GM19025 (cell line): Measurements from ENCODE around the gene PPDPF.
"Not testable (repeated sequence)": the region's sequence is repeated elsewhere in the genome, so short reads cannot be mapped to it uniquely, and the experiment has no call there.

Source experiments
- ATAC-seq: cut with Tn5 transposase; IDR thresholded peaks from one replicate; pipeline ENCODE4 v1.9.1; 2021; ENCODE audit warnings: mild to moderate bottlenecking, low read depth, moderate library complexity; ENCODE audit not compliant: unreplicated experiment

Gene PPDPF

DNA sequence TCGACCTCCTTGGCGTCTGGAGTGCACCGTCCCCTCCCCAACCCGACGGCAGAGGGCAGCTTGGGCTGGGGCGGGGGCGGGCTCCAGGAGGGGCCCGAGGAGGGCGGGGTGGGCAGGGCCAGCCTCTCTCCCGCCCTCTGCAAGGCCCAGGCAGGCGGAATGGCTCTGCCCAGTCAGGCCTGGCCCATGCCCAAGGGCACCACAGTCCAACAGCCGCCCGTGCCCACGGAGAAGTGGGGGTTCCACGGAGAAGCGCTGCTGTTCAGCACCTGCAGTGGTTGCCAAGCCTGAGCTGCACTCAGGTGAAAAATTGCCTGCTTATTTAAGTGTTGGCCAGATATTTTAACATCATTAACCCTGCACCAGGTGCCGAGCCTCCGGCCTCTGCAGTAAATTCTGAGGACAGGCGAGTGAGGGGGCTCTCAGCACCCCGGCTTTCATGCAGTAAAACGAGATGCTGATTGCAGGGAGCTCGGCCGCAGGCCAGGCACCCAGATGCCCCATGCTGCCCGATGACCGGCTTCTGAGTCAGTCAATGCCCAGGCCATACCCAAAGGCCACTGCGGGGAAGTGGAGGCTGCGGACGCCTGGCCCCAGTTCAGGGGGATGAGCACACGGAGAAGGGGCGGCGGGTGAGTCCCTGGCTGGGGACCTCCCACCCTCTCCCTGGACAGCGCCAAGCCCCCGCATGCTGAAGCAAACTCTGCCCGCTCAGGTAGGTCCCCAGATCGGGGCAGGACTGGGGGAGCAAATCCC, 27.3 kb downstream of the PPDPF start, which contains the start of gene SRMS:
SRMS (minus strand) TSS at position 25 of the 756 bp plus-strand sequence. CDS start 286 bp downstream, outside the sequence.
- no peak for ATAC-seq

DNA sequence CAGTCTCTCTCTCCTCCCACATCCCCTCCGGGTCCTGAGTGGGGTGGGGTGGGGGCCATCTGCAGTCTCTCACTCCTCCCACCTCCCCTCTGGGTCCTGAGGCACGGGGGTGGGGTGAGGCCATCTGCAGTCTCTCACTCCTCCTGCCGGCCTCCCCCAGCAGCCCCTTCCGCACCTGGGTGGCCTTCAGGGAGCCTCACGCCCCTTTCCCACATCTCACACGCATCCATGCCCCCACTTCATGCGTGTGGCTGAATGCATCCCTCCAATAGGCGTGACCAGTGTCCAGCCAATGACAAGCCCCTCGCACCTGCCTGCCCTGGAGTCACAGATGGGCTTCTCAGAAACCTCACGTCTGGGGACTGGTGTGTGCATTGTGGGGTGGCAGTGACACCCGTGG, 28.0 kb downstream of the PPDPF start:
- no peak for ATAC-seq

DNA sequence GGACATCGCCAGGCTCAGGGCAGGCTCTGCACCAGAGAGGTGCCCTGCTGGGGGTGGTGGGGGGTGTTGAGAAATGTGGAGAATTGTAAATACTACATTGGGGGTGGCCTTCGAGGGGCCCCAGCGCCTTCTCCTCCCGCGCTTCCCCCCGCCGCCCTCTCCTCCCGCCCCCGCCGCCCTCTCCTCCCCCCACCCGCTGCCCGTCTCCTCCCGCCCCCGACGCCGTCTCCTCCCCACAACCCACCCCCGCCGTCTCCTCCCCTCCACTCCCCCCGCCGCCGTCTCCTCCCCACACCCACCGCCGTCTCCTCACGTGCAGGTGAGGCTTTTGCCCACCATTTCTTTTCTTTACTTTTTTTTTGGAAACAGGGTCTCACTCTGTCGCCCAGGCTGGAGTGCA, 28.5 kb downstream of the PPDPF start:
- no peak for ATAC-seq

DNA sequence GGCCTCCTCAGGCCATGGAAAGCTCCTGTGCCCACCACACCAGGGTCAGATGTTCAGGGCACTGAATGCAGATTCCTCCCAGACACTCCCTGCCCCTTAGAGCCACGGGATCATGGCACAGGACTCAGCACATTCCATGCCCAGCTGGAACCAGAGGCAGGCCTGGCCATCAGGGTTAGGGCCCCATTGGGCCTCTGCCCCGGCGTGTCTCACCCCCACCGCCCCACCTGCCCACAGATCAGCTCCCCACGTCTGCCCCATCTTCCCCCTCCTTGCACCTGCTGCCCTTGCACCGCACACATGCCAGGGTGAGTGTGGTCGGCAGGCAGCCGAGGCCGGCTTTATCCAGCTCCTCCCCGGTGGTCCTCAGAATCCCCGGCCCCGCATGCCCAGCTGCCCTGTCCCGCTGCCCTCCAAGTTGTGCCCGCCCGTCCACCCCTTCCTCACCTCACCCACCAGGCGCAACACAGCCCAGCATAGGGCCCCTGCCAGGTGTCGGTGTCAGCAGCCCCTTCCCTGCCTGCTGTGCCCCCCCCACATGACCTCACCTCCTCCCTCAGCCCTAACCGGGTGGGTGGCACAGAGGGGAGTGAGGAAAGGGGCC, 29.2 kb downstream of the PPDPF start:
- no peak for ATAC-seq

DNA sequence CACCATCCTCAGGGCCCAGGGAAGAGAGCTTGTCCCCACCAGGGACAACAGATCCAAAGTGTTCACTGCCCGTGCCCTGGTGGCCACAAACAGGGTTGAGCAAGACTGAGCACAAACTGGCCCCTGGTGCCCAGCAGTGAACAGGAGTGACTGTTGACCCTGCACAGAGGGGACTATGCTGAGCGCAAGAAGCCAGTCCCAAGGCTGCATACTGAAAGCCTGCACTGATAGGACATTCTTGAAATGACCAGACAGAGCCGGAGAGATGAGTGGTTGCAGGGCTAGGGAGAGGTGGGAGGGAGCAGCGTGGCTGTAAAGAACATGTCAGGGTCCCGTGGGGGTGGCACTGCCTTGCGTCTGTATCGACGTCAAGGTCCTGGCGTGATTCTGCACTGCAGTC, 30.5 kb downstream of the PPDPF start:
- ATAC-seq = no peak

DNA sequence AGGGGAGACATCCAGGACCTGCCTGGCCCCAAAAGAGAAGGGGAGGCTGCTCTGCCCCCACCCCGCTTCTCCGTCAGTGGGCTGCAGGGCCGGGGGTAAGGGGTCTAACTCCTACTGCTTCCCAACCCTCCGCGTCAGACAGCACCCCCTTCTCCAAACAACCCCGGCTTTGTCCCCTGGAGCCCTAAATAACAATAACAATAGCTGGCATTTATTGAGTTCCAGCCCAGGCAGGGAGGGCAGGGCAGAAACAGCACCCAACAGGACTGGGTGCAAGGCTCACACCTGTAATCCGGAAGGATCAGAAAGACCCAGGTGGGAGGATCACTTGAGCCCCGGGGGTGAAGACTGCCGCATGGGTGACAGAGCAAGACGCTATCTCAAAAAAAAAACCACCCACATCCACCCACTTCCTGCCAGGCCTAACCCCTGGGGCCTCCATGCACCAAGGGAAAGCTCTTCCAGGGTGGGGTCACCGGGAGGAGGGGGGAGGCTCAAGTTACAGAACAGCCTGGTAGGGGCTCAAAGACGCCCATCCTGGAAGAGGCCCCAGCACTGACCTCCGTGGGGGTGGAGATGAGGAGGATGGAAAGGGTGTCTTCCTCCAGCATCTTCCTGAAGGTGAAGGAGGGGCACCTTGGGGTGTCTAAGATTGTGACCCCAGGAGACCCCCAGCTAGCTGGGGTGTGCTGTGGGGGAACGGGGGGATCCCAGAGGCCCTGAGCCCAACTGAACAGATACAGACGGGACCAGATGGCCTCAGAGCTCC, 32.1 kb downstream of the PPDPF start:
- no peak for ATAC-seq

DNA sequence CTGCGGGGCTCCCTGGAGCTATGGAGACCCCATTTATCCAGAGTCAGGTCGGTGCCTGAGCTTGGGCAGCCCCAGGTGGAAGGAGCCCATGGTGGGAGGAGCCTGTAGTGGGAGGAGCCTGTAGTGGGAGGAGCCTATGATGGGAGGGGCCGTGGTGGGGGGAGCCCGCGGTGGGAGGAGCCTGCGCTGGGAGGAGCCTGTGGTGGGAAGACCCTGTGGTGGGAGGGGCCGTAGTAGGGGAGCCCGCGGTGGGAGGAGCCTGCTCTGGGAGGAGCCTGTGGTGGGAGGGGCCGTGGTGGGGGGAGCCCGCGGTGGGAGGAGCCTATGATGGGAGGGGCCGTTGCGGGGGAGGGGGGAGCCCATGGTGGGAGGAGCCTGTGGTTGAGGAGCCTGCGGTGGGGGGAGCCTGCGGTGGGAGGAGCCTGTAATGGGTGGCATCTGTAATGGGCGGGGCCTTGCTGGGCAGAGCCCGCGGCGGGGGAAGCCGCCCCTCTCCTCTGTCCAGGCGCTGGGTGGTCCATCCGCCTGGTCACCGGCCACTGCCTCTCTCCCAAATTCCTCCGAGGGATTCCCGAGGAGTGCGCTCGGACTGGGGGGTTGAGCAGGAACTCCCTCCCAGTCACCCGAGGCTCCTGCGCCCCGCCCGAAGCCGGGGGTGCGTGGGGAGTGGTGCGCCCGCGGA, 32.8 kb downstream of the PPDPF start:
- no peak for ATAC-seq

DNA sequence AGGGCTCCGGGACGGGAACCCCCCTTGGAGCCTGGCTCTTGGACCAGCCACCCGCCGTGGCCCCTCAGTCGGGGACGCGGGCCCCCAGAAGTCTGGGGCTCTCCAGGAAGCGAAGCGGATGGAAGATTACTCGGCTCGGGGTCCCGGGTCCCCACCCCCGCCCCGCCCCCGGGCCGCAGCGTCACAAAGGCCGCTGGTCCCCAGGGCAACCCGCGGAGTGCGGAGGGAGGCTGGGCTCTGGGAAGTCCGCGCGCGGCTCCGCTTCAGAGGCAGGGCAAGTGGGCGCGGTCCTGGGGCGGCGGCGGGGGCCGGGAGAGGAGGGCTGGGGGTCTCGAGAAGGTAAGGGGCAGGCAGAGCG, 33.3 kb downstream of the PPDPF start, which contains the start of gene FNDC11:
FNDC11 (plus strand) TSS at position 227 of the 358 bp plus-strand sequence. CDS start 1,505 bp downstream, outside the sequence.
- no peak for ATAC-seq

DNA sequence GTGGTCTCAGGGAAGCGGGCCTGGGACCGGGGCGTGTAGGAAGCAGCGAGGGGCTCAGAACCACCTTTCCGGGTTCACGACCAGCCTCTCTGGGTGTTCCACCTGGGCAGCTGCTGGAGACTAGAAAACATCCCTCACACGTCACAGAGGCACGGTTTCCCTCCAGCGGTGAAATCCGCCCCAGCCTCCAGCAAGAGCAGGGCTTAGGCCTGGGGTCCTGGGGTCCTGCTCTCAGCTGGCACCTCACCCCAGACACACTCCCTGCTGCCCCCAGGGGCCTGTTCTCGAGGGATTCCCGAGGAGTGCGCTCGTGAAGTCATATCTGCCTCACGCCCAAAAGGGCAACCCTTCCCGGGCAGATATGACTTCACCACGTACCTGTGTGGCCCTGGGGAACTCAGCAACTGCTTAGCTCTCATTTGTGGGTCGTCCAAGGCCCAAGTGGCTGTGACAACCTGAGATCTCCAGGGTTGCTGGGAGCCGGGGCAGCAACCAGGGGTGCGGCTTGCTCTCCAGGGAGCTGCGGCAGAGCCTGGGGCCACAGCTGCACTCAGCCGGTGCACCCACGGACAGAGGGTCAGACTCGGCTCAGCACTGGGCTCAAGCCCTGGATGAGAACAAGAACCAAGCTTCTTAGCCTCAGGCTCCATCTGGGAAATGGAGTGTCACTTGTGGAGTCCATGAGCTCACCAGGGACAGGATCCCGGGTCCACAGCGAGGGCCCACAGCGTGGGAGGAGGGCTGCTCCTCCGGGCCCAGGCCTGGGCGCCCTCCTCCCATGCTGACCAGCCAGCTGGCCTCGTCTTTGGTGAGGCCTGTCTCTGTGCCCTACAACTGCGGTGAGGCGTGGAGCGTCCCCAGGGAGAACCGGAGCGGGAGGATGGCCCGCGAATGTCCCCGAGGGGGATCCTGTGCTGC, 34.1 kb downstream of the PPDPF start:
- no peak for ATAC-seq

DNA sequence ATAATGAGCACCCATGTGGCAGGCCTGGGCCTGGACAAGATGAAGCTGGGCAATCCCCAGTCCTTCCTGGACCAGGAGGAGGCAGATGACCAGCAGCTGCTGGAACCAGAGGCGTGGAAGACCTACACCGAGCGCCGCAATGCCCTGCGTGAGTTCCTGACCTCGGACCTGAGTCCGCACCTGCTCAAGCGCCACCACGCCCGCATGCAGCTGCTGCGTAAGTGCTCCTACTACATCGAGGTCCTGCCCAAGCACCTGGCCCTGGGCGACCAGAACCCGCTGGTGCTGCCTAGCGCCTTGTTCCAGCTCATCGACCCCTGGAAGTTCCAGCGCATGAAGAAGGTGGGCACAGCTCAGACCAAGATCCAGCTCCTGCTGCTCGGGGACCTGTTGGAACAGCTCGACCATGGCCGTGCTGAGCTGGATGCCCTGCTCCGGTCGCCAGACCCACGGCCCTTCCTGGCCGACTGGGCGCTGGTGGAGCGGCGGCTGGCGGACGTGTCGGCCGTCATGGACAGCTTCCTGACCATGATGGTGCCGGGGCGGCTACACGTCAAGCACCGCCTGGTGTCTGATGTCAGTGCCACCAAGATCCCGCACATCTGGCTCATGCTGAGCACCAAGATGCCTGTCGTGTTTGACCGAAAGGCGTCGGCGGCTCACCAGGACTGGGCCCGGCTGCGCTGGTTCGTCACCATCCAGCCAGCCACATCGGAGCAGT, 35.3 kb downstream of the PPDPF start:
- ATAC-seq = no peak

DNA sequence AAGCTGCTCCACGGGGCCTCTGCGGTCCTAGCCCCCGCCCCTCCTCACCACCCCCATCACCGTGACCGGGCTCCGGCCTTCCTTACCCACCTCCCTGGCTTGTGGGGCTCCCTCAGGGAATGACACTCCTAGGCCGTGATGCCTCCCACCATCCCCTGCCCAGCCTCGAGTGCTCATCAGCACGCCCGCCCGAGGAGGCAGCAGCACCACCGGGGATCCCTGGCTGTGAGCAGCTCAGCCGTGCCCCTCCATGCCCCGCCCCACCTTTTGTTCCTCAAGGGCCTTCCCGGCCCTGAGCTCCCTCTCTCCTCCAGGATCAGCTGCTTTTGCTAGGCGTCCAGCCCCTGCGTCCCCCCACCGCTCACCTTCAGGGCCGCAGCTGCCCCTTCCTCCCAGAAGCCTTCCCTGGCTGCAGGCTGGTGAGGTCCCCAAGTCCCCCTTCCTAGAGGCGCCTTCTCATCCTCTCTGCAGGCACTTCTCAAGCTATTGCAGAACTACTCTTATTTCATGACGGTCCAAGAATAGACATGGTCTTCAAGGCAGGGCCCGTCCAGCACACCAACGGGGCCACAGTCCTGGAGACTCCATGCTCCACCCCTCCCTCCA, 36.4 kb downstream of the PPDPF start:
- ATAC-seq = no peak

DNA sequence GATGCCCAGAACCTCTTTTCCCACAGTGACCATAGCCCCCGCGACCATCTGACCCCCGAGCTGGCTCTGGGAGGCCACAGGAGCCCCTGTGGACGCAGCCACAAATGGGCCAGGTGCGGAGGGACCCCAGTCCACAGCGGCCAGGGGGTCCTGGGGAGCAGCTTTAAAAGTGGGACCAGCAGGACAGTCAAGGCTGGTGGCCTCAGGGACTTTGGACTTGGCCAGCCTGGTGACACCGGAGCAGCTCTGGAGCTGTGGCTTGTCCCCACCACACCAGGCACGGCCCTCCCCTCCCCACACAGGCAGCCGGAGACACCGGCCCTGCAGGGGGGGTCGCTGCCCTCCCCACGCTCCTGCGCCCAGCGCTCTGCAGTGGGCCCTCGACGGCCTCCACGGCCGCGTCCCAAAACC, 36.9 kb downstream of the PPDPF start:
- ATAC-seq = no peak

DNA sequence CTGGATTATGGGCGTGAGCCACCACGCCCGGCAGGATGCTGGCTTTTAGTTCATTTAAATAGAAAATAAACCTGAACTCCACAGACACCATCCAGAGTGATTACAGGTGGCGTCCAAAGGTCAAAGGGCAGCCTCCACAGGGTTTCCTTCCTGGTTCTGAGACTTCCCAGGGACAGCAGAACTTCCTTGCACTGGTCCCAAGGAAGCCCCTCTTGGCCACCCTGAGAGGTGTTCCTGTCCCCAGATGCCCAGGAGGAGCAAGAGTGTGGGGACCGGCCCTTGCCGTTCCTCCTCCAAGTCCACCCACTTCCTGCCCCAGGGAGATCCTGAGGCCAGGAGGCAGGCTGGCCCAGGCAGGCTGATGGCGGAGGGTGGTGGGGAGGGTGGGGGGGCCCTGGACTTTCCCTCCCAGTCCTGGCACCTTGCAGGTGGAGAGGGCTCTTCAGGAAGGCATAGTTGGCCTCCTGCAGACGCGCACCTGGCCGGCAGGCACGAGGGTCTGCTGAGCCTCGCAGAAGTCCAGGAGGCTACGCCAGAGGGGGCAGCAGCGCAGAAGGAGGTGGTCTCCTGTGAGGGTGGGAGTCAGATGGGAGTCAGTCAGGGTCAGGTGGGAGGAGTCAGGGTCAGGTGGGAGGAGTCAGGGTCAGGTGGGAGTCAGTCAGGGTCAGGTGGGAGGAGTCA, 38.4 kb downstream of the PPDPF start:
- no peak for ATAC-seq

DNA sequence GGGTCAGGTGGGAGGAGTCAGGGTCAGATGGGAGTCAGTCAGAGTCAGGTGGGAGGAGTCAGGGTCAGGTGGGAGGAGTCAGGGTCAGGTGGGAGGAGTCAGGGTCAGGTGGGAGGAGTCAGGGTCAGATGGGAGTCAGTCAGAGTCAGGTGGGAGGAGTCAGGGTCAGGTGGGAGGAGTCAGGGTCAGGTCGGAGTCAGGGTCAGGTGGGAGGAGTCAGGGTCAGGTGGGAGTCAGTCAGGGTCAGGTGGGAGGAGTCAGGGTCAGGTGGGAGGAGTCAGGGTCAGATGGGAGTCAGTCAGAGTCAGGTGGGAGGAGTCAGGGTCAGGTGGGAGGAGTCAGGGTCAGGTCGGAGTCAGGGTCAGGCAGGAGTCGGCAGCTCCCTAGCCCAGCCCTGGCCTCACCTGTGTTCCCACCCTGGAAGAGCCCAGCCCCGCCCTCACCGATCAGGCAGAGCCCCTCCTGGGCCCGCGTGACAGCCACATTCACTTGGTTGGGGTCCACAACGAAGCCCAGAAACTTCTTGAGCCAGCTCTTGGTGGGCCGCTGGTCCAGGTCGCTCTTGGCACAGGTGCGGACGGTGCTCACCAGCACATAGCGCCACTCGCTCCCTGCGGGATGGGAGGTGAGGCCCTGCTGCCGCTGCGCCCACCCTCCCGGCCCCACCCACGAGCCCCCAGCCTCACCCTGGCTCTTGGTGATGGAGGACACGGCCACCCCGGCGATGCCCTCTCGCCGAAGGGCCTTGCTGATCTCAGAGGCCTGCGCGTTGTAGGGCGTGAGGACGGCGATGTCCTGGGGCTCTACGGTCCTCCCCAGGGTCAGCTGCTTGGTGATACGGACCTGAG, 39.1 kb downstream of the PPDPF start:
- ATAC-seq = not testable (repeated sequence)

DNA sequence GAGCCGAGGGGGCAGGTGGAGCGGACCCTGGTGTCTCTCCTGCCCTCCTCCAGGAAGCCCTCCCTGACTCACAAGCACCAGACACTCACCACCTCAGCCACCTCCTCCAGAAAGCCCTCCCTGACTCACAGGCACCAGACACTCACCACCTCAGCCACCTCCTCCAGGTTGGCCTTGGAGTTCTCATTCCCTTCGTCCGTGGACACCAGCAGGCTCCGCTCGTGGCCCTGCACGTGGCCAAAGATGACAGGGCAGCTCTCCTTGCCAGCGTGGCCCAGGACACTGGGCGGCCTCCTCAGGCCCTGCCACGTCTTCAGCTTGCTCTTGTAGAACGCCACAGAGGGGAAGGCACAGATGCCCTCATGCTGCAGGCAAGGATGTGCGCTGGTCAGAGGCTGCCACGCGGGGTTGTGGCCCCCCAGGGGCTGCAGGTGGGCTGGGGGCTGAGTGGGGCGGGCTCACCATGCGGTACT, 39.8 kb downstream of the PPDPF start:
- ATAC-seq = no peak

DNA sequence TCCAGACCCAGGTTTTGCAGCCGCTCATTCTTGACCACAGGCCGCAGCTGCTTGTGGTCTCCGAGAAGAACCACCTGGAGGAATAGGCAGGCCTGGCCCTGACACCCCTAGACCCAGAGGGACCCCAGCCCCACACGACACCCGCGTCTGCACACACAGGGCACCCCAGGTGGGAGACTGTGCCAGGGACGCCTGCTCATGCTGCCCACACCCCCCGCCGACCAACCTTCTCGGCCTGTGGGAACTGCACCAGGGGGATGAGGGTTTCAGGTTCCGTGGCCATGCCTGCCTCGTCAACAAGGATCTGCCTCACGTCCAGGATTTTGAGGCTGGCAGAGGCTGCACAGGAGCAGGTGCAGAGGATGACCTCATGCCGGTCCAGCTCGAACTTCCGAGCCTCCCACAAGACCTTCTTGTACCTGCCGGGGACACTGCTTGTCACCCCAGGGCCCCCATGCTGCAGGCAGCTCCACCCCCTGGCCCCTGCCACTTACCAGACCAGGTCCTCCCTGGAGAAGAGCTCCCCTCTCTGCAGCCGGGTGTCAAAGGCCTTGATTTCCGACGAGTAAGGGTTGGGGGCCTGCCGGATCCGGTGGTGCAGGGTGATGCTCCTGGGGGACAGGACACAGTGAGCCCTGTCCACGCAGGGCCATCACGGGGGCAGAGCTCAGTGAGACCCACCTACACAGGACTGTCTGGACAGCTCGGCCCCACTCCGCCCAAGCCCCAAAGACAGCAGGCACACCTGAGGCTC, 40.5 kb downstream of the PPDPF start:
- ATAC-seq = no peak
